Common myeloid progenitor, CD34-positive (primary cell): Measurements from ENCODE around the gene MCRIP2.
A peak's percentile ranks its signal among the peaks of the same experiment; 100 is the strongest.
"Not testable (repeated sequence)": the region's sequence is repeated elsewhere in the genome, so short reads cannot be mapped to it uniquely, and the experiment has no call there.

Source experiments
- CTCF ChIA-PET: fragments of 350-600 bp; sonication (Branson Sonifier 250); formaldehyde crosslinking; loops from one replicate; lab custom pipeline; 2021; ENCODE audit warnings: antibody characterized with exemption; lab: Charles Lee
- POLR2A ChIA-PET: fragments of 350-600 bp; sonication (Branson Sonifier 250); formaldehyde crosslinking; loops from one replicate; lab custom pipeline; 2021; ENCODE audit warnings: antibody characterized with exemption; lab: Charles Lee
- DNase-seq, 3 donors: peaks; one replicate each; pipeline versions ENCODE4 v3.0.0 to v3.0.0-alpha.2; 2013
- H3K27ac ChIP-seq, 2 experiments: 1 replicate in 1 of 2; 2 replicates in 1 of 2; pipeline ENCODE4 v1.7.0; 2013; ENCODE audit warnings: inconsistent platforms in 2 of 2, low read length in 2 of 2, mild to moderate bottlenecking in 2 of 2, low read depth in 1 of 2, moderate library complexity in 1 of 2; ENCODE audit not compliant: severe bottlenecking in 2 of 2, insufficient read depth in 1 of 2, poor library complexity in 1 of 2
- H3K27me3 ChIP-seq, 5 experiments: replicated peaks in 2 of 5; 1 replicate in 3 of 5; 2 replicates in 2 of 5; pipeline versions ENCODE4 v1.6.1 to v1.7.0; 2013; ENCODE audit warnings: low read length in 4 of 5, mild to moderate bottlenecking in 2 of 5, moderate library complexity in 2 of 5, inconsistent platforms in 1 of 5; ENCODE audit not compliant: insufficient read depth in 5 of 5, control insufficient read depth in 4 of 5
- H3K36me3 ChIP-seq, 4 experiments: 1 replicate in 2 of 4; 2 replicates in 2 of 4; pipeline versions ENCODE4 v1.6.1 to v1.7.0; 2013; ENCODE audit warnings: low read length in 3 of 4, control low read depth in 1 of 4, mild to moderate bottlenecking in 1 of 4; ENCODE audit not compliant: control insufficient read depth in 4 of 4, insufficient read depth in 4 of 4
- H3K4me1 ChIP-seq, 4 experiments: 1 replicate in 3 of 4; 2 replicates in 1 of 4; pipeline versions ENCODE4 v1.6.1 to v1.7.1; 2013; ENCODE audit warnings: low read length in 3 of 4, mild to moderate bottlenecking in 3 of 4, control low read depth in 1 of 4, inconsistent platforms in 1 of 4, moderate library complexity in 1 of 4; ENCODE audit not compliant: control insufficient read depth in 4 of 4, insufficient read depth in 4 of 4; ENCODE audit errors: control extremely low read depth in 1 of 4
- H3K4me3 ChIP-seq, 7 experiments: 1 replicate in 4 of 7; 2 replicates in 3 of 7; pipeline versions ENCODE4 v1.5.1 to v1.7.0; 2013; ENCODE audit warnings: mild to moderate bottlenecking in 7 of 7, low read length in 6 of 7, moderate library complexity in 6 of 7, inconsistent platforms in 2 of 7, low read depth in 2 of 7, control low read depth in 1 of 7; ENCODE audit not compliant: insufficient read depth in 4 of 7, control insufficient read depth in 1 of 7; ENCODE audit errors: extremely low read depth in 1 of 7
- H3K9me3 ChIP-seq, 5 experiments: 1 replicate in 4 of 5; 2 replicates in 1 of 5; pipeline versions ENCODE4 v1.6.1 to v1.7.1; 2013; ENCODE audit warnings: low read length in 4 of 5, mild to moderate bottlenecking in 2 of 5, inconsistent platforms in 1 of 5, low read depth in 1 of 5, moderate library complexity in 1 of 5; ENCODE audit not compliant: control insufficient read depth in 4 of 5, insufficient read depth in 2 of 5; ENCODE audit errors: control extremely low read depth in 1 of 5
- WGBS: methylation state at CpG from one replicate; pipeline ENCODE4 v1.1.5; 2013; ENCODE audit not compliant: insufficient coverage; 5-methylcytosine and 5-hydroxymethylcytosine counted together

MCRIP2 gene

DNA sequence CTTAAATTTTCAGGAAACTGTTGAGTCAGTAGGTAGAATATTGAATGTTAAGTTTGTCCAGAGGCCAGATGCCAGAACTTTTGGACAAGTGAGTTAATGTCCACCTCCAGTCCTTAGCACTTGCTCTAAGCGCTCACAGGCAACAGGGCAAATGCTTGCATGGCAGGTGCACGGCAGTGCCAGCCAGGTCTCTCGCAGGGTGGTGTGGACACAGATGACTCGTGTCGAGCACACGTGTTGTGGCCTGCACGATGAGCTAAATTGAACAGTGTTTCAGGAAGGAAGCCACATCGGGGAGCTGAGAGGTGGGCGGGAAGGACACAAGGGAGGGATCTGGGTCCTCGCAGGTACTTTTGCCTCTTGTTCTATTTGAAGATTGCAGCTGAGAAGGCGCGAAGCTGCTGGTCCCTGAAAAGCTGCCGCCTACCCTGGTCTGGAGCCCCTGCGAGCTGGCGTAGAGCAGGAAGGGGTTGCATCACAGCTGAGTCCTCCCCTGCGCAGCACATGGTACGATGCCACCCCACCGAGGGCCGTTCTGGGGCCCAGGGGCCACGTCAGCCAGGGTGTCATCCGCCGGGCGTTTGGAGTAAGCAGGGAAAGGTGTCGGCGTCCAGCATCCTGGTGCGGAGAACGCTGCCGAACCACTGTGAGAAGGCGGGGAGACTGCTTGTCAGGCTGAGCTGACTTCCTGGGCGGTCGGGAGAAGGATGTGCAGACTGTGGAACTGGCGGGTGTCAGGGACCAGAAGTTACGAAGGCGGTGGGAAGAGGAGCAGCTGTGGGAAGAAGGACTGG, 45.5 kb upstream of the MCRIP2 start:
- POLR2A ChIA-PET = no interaction called here

DNA sequence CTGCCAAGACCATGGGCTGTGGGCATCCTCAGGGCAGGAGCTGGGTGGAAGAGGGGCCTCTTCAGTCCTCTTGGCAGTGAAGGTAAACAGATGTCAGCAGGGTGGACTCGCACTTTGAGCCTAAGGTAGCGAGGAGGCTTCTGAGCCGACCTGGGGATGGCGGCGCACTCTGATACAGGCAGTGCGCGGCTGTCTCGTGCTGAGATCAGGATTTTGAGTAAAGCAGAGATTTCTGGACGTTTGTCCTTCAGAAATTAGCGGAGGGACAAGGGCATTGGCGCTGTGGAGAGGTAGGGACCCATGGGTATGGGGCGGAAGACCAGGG, 44.9 kb upstream of the MCRIP2 start:
- Histone ChIP-seq H3K9me3 (no peaks in the 10 kb centered on the region), H3K27ac (no peak overlapping the region), H3K4me3 (no peak overlapping the region), H3K36me3 (peaks cover 0 to 30% (median 17%) of the 10 kb centered on the region in 4 experiments), H3K4me1 (peaks cover 0 to 34% (median 24%) of the 10 kb centered on the region in 4 experiments), H3K27me3 (no peaks in the 10 kb centered on the region)
- ChIA-PET POLR2A (no interaction called here), CTCF (interaction anchor here (0.6 to 1.0 kb wide), 4 partner anchors 20 to 63 kb away, joined by 3 to 4 read pairs (median 3); no protein-coding TSS in a partner anchor)
- WGBS = 96% methylated on average over 12 of the region's 12 CpGs
- DNase-seq = no peak

More for the DNA sequence above, 45.5 kb upstream of the MCRIP2 start:
- Histone ChIP-seq H3K4me1 (peaks cover 0 to 37% (median 26%) of the 10 kb centered on the region in 4 experiments), H3K9me3 (no peaks in the 10 kb centered on the region), H3K4me3 (no peak overlapping the region), H3K36me3 (peaks cover 0 to 30% (median 17%) of the 10 kb centered on the region in 4 experiments), H3K27ac (no peak overlapping the region), H3K27me3 (no peaks in the 10 kb centered on the region)
- CTCF ChIA-PET = interaction anchor here (0.6 to 1.0 kb wide), 4 partner anchors 20 to 64 kb away, joined by 3 to 4 read pairs (median 3); no protein-coding TSS in a partner anchor
- DNase-seq = no peak
- 96% methylated on average over 31 of the region's 34 CpGs for WGBS

DNA sequence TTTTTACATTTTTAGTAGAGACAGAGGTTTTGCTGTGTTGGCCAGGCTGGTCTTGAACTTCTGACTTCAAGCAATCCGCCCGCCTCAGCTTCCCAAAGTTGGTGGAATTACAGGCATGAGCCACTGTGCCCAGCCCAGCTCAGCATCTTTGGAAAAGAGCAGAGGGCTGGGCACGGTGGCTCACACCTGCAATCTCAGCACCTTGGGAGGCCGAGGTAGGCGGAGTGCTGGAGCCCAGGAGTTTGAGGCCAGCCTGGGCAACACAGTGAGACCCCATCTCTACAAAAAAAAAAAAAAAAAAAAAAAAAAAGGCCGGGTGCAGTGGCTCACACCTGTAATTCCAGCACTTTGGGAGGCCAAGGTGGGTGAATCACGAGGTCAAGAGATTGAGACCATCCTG, 44.0 kb upstream of the MCRIP2 start:
- H3K27me3 ChIP-seq, H3K4me3 ChIP-seq, POLR2A ChIA-PET, DNase-seq, H3K27ac ChIP-seq, H3K9me3 ChIP-seq, CTCF ChIA-PET: not testable (repeated sequence)
- H3K36me3 ChIP-seq = peaks cover 0 to 30% (median 18%) of the 10 kb centered on the region in 4 experiments
- 98% methylated on average over 4 of the region's 7 CpGs for WGBS
- H3K4me1 ChIP-seq = peaks cover 0 to 25% (median 15%) of the 10 kb centered on the region in 4 experiments

- H3K36me3 ChIP-seq = peaks cover 0 to 26% (median 15%) of the 10 kb centered on the region in 4 experiments
- H3K9me3 ChIP-seq = no peaks in the 10 kb centered on the region
- DNase-seq = no peak
- 99% methylated on average over 37 of the region's 43 CpGs for WGBS
- ChIA-PET CTCF (interaction anchor here (0.7 to 2.0 kb wide), 6 partner anchors 9 to 53 kb away, joined by 3 to 11 read pairs (median 6); partner anchors contain the start of gene RAB40C), POLR2A (interaction anchor here (0.6 kb wide), 1 partner anchor 10 kb away, joined by 4 read pairs; no protein-coding TSS in a partner anchor)
- no peaks in the 10 kb centered on the region for H3K27me3 ChIP-seq
- no peak overlapping the region for H3K27ac ChIP-seq
- H3K4me3 ChIP-seq = no peak overlapping the region
- peaks cover 0 to 10% (median 7%) of the 10 kb centered on the region in 4 experiments for H3K4me1 ChIP-seq
Measured at GRCh38 chr16:598823-599739, 42.5 kb upstream of the MCRIP2 start.

DNA sequence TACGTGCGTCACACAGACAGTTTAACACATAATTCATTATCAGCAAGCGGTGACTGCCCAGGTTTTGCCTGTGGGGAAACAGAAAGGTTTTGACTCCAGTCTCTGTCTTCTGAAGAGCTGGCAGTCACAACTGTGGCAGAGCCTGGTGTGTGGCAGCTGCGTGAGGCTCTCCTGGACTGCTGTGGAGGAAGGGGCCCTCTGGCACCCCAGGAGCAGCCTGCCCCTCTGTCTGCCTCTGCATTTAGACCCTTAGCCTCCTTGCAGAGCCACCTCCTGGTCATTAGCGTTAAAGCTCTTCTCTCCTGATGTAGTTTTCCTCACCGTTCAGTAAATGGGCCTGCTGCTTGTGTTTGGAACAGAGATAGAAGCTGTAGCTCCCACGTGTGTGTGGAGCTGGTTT, 40.8 kb upstream of the MCRIP2 start:
- peak; percentile 60 to 73 (median 71) for DNase-seq
- H3K27ac ChIP-seq = no peak overlapping the region
- ChIA-PET CTCF (interaction anchor here (1.0 to 2.4 kb wide), 14 partner anchors 8 to 210 kb away, joined by 3 to 20 read pairs (median 4); partner anchors contain the start of genes METTL26 and RAB40C), POLR2A (interaction anchor here (1.8 kb wide), 1 partner anchor 11 kb away, joined by 5 read pairs; the partner anchor contains the start of gene RAB40C)
- H3K4me3 ChIP-seq = no peak overlapping the region
- H3K9me3 ChIP-seq = peaks cover 0 to 5% (median 3%) of the 10 kb centered on the region in 5 experiments
- H3K36me3 ChIP-seq = peaks cover 0 to 23% (median 14%) of the 10 kb centered on the region in 4 experiments
- 38% methylated on average over 6 of the region's 7 CpGs for WGBS
- H3K4me1 ChIP-seq = peaks cover 0 to 9% (median 7%) of the 10 kb centered on the region in 4 experiments
- no peaks in the 10 kb centered on the region for H3K27me3 ChIP-seq

- POLR2A ChIA-PET = no interaction called here
- H3K4me3 ChIP-seq = no peak overlapping the region
- 50% methylated on average over 1 of the region's 5 CpGs for WGBS
- peaks cover 0 to 7% (median 5%) of the 10 kb centered on the region in 4 experiments for H3K4me1 ChIP-seq
- peaks cover 0 to 12% (median 7%) of the 10 kb centered on the region in 4 experiments for H3K36me3 ChIP-seq
- no peaks in the 10 kb centered on the region for H3K27me3 ChIP-seq
- DNase-seq = no peak
- H3K9me3 ChIP-seq = peaks cover 0 to 5% (median 3%) of the 10 kb centered on the region in 5 experiments
- CTCF ChIA-PET = no interaction called here
- H3K27ac ChIP-seq = no peak overlapping the region
Measured at GRCh38 chr16:603933-604332, 37.7 kb upstream of the MCRIP2 start.
